ENCODE data around the gene GUCA1A. TPM values are rescaled to one million over a fixed set of nuclear protein-coding genes. Genes with fewer than 3 reads are reported as not detected.

GUCA1A gene
- total RNA-seq, 1 experiment from 2014 or later = 17.2 TPM

GRCh38 chr6:42184475-42184874 is 11.3 kb downstream of the GUCA1A start:
- no peak overlapping the region for H2BK5ac ChIP-seq (ENCODE audit: insufficient read length, low read length)
- Mint-ChIP-seq H3K4me1 (peaks cover 37 to 56% of the 10 kb centered on the region in 2 experiments), H3K27ac (peak overlapping the region in 1 of 3 experiments; percentile 89; a peak in 2 of 7 replicates), H3K9me3 (no peaks in the 10 kb centered on the region), H3K36me3 (ENCODE audit: insufficient read depth in 1 of 3, low read depth in 3 of 3) (peaks cover 6 to 15% (median 7%) of the 10 kb centered on the region in 3 experiments; a peak in 6 of 7 replicates), H3K27me3 (ENCODE audit: low read depth) (peaks cover 2% of the 10 kb centered on the region; the same call in 1 of the 2 replicates), H3K4me3 (no peak overlapping the region; a peak in 1 of 5 replicates)
- H3K27me3 ChIP-seq (ENCODE audit: insufficient read depth, low read length) = no peaks in the 10 kb centered on the region; the same call in 1 of the 2 replicates
- no peak overlapping the region for H2BK15ac ChIP-seq (ENCODE audit: low read depth, low read length)
- H3K4me1 ChIP-seq (ENCODE audit: insufficient read depth, low read length) = peaks cover 6% of the 10 kb centered on the region; the same call in 1 of the 2 replicates
- no peak overlapping the region for H2AFZ ChIP-seq (ENCODE audit: low read length)
- no peak overlapping the region for H2BK20ac ChIP-seq (ENCODE audit: low read depth, low read length, poor library complexity, severe bottlenecking)
- H3K79me1 ChIP-seq (ENCODE audit: insufficient read depth, low read depth, low read length, poor library complexity, severe bottlenecking) = no peaks in the 10 kb centered on the region
- H3K9ac ChIP-seq (ENCODE audit: extremely low read depth, insufficient read length, low read length) = no peak overlapping the region
- H3K23me2 ChIP-seq (ENCODE audit: insufficient read length, low read depth, low read length, poor library complexity, severe bottlenecking) = no peaks in the 10 kb centered on the region
- no peak overlapping the region for H4K8ac ChIP-seq (replicated peaks; ENCODE audit: insufficient read length, low read depth, low read length)
- H3K4ac ChIP-seq (ENCODE audit: low read depth, low read length) = no peak overlapping the region
- H3K18ac ChIP-seq (ENCODE audit: insufficient read length, low read depth, low read length) = no peak overlapping the region
- H3T11ph ChIP-seq (ENCODE audit: low read length) = no peak overlapping the region
- H3K9me3 ChIP-seq (ENCODE audit: control insufficient read depth, low read depth, low read length) = no peaks in the 10 kb centered on the region
- H3K27ac ChIP-seq (ENCODE audit: insufficient read length, low read depth, low read length) = no peak overlapping the region
- H3K79me2 ChIP-seq (ENCODE audit: insufficient read depth, low read length) = no peaks in the 10 kb centered on the region
- H3K56ac ChIP-seq (ENCODE audit: insufficient read length, low read depth, low read length) = no peak overlapping the region
- H2AK5ac ChIP-seq (ENCODE audit: insufficient read length, low read length) = no peak overlapping the region
- TF ChIP-seq CTCF (conservative IDR thresholded peaks at IDR 0.05) = no peak
- no peak for DNase-seq
- no peak overlapping the region for H2BK120ac ChIP-seq (ENCODE audit: low read depth, low read length, poor library complexity, severe bottlenecking)
- no peak overlapping the region for H3K23ac ChIP-seq (ENCODE audit: insufficient read length, low read depth, low read length)
- no peak overlapping the region for H2BK12ac ChIP-seq (ENCODE audit: insufficient read length, low read depth, low read length)
- WGBS (ENCODE audit: extremely low coverage, insufficient read length, low lambda C conversion rate) = no CpG with 5 or more reads among the region's 4 CpGs
- H3K4me2 ChIP-seq (ENCODE audit: insufficient read depth, insufficient read length, low read length) = no peak overlapping the region
- H4K20me1 ChIP-seq (ENCODE audit: control insufficient read depth, insufficient read depth, insufficient read length) = no peaks in the 10 kb centered on the region
- no peak overlapping the region for H4K5ac ChIP-seq (ENCODE audit: insufficient read length, low read depth, low read length)
- no peak overlapping the region; the same call in 1 of the 2 replicates for H3K14ac ChIP-seq (ENCODE audit: insufficient read depth, low read length)
- no peak overlapping the region for H4K91ac ChIP-seq (ENCODE audit: insufficient read length, low read depth, low read length)
